ENCODE measurements around the gene MAPK13.
"Not testable (repeated sequence)": the region's sequence is repeated elsewhere in the genome, so short reads cannot be mapped to it uniquely, and the experiment has no call there.

MAPK13 gene

DNA sequence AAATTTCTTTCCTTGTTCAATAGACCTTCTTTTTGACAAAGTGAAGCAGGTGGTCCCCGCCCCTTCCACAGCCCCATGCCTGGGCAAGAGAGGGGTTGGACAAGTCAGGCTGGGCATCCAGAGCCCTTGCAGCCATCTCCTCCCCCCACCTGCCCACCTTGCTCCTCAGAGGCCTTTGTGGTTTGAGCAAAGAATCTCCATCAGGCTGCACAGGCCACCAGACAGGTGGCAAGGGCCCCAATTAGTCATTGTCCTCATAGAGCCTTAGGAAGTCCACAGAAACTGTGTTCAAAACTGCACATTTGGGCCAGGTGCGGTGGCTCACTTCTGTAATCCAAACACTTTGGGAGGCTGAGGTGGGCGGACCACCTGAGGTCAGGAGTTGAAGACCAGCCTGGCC is 1.5 kb upstream of the MAPK13 start:
- DNase-seq: no peak

DNA sequence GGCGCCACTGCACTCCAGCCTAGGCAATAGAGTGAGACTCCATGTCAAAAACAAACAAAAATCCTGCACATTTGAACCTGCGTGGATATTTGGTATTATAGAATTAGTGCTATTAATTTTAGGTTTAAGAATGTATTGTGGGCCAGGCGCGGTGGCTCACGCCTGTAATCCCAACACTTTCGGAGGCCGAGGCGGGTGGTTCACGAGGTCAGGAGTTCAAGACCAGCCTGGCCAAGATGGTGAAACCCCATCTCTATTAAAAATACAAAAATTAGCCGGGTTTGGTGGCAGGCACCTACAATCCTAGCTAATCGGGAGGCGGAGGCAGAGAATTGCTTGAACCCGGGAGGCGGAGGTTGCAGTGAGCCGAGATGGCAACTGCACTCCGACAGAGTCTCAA is 979 bp upstream of the MAPK13 start:
- not testable (repeated sequence) for DNase-seq

DNA sequence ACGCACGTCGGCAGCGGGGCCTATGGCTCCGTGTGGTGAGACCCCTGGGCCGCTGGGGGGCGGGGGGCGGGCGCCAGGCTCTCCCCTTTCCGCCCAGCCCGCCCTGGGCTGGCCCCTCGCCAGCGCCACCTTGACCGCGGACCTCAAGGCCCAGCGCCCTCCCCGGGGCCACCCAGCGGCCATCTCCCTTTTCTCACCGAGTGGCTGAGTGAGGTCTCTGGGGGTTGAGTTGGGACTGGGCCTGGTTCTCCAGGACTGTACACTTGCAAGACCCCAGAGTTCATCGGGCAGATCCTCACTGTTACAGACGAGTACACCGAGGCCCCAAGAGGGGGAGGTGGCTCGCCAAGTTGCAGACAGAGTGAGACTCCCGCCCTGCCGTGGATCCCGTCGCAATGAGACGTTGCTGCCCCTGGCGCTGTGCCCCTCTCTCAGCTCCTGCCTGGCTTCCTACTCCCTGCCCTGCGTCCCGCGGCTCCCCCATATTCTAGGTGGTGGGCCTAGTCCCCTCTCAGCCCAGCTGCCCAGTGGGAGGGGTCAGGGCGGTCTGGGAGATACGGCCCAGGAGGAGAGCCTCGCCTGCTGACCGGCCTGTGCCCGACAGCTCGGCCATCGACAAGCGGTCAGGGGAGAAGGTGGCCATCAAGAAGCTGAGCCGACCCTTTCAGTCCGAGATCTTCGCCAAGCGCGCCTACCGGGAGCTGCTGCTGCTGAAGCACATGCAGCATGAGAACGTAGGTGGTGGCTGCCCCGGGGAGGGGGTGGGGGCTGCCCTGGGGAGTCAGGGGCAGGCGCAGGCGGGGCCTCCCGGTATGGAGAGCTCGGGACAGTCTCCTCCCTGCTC is 576 bp downstream of the MAPK13 start:
- DNase-seq: peak; percentile 49 to 87

DNA sequence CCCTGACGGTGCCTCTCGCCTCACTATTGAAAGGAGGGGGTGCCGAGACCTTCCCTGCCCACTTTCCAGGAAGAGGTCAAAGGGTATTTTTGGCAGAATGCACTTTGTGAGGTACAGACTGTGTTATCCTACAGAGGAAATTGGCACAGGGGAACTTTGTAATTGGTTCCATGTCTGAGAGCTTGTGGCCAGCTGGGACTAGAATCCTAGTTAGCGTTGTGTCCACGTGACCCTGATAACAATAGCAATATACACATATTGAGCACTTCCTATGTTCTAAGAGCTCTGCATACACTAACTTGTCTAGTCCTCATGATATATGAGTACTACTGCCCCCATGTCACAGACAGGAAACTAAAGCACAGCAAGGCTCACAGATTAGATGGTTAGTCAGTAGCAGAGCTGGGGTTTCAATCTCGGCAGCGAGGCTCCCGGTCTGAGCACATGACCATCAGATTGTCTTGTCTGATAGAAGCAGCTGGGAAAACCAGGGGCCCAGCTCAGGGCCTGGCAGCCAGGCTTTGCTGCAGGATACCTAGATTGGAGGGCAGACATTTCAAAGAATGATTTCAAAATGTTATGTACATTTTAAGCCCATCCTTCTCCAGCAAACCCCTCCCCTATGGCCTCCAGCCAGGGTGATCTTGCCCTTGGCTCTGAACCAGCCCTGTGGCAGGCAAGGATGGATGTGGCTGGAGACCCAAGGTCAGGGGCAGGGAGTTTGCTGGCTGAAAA is 1.4 kb downstream of the MAPK13 start:
- DNase-seq: peak; percentile 49 to 59

DNA sequence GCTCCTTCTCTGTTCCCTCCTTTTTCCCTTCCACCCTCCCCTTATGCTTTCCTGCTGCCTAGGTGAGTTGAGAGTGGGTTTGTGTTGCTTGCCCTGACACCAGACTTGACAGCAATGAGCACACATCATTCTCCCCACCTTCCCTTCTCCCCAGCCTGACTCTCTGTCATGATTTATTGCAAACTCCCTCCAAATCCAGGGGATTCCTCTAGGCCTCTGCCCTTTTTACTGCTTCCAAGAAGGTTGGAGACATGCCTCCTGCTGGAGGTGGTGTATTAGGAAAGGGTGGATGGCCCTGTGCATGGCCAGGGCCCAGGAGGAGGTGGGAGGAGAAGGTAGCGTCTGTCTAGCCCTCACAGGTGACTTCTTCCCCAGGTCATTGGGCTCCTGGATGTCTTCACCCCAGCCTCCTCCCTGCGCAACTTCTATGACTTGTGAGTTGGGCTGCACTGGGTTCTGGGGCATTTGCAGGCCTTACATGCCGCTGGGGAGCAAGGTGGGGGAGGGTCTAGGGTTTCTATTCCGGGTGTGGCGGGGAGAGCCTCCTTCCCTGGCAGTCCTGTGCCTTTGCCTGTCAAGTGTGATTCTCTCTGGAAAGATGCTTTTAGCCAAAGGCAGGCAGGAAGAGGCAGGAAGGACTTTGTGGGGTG is 2.1 kb downstream of the MAPK13 start:
- no peak for DNase-seq

DNA sequence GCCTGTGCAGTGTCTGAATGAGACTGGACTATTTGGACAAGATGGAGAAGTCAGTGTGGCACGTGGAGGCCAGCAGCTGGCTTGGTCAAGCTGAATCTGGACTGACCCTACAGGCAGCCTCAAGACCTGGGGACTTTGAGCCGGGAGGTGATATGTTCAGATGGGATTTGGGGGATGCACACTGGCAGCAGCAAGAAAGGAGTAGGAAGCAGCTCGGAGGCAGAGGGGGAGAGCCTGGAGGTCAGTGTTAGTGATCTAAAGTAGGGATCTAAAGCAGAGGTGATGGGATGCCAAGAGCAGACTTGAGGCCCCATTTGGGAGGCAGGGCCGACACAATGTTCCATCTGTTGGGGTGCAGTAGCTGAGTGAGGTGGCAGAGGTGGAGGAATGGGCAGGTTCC is 2.8 kb downstream of the MAPK13 start:
- no peak for DNase-seq

DNA sequence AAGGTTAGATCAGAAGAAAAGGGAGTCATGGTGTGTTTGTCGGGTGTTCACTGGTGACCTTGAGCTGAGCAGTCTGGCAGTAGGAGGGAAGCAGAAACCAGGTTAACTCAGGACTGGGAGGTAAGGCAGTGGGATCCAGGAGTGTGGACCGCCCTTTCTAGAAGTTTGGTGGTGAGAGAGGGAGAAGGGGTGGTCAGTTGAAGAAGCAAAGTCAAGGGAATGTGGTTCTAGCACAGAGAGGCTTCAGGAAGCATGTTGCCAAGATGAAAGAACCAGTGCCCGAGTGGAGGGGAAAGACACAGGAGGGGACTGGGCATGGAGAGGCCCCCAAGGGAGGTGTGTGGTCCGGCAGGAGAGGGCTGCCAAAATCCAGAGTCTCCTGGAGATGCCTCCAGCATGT is 3.6 kb downstream of the MAPK13 start:
- no peak for DNase-seq

DNA sequence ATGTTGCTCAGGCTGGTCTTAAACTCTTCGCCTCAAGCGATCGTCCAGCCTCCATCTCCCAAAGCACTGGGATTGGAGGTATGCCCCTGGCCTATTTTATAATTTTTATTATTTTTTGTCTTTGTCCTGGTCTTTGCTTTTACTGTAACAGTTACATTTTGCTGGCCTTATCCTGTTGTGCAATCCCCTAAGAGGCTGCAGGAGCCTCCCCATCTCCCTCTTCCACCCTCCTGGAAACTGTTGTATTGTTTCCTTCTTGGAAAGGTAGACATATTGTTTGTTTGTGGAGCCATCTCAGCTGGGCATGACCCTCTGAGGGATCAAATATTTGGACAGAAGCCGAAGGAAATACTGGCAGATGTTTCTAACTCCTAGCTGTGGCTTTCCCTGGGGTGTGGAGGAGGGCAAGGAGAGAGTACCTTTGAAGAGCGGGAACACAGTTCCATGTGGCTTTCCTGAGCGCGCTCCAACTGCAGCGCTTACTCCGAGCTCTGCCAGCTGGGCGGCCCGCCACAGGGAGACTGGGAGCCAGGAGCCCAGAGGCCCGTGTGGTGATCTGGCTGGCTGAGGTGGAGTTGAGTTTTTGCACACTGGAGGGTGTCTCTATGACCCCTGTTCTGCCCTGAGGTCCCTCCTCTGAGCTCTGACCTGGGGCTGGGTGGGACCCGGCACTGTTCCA is 4.9 kb downstream of the MAPK13 start:
- no peak for DNase-seq

DNA sequence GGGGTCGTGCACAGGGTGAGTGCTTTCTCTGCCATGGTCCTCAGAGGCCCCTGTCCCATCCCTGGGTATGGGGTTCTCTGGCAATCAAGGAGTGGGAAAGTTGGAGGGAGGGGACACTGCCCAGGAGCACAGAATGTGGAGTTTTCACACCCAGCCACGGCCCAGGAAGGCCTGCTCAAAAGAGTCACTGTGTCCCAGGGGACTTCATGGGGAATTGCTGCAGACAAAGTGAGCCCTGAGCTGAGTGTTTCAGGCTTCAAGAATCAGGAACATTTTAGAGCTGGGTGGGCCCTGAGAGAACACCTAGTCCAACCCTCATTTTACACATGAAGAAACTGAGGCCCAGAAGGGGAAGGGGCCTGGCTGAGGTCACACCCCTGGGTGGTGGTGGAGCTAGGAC is 5.7 kb downstream of the MAPK13 start:
- DNase-seq: no peak

DNA sequence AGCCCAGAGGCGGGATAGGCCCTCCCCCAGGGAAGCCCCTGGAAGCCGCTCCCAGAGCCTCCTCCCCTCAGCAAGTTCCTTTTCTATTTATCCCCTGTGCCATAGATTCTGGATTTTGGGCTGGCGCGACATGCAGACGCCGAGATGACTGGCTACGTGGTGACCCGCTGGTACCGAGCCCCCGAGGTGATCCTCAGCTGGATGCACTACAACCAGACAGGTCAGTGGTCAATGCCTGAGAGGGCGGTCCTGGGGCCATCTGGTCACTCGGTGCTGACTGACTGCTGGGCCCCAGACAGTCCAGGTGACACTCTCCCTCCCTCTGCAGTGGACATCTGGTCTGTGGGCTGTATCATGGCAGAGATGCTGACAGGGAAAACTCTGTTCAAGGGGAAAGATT is 6.2 kb downstream of the MAPK13 start:
- DNase-seq: no peak

DNA sequence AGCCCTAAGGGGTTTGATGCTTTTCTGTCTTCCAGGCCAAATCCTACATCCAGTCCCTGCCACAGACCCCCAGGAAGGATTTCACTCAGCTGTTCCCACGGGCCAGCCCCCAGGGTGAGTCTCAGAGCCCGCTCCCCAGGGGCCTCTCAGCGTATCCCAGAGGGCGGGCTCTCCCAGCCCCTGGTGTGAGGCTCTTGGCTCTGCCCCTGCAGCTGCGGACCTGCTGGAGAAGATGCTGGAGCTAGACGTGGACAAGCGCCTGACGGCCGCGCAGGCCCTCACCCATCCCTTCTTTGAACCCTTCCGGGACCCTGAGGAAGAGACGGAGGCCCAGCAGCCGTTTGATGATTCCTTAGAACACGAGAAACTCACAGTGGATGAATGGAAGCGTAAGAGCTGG is 8.4 kb downstream of the MAPK13 start:
- no peak for DNase-seq

DNA sequence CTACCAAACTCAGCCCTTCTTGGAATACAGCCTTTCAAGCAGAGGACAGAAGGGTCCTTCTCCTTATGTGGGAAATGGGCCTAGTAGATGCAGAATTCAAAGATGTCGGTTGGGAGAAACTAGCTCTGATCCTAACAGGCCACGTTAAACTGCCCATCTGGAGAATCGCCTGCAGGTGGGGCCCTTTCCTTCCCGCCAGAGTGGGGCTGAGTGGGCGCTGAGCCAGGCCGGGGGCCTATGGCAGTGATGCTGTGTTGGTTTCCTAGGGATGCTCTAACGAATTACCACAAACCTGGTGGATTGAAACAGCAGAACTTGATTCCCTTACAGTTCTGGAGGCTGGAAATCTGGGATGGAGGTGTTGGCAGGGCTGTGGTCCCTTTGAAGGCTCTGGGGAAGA is 9.1 kb downstream of the MAPK13 start:
- peak in 1 of 2 experiments; percentile 35 for DNase-seq

DNA sequence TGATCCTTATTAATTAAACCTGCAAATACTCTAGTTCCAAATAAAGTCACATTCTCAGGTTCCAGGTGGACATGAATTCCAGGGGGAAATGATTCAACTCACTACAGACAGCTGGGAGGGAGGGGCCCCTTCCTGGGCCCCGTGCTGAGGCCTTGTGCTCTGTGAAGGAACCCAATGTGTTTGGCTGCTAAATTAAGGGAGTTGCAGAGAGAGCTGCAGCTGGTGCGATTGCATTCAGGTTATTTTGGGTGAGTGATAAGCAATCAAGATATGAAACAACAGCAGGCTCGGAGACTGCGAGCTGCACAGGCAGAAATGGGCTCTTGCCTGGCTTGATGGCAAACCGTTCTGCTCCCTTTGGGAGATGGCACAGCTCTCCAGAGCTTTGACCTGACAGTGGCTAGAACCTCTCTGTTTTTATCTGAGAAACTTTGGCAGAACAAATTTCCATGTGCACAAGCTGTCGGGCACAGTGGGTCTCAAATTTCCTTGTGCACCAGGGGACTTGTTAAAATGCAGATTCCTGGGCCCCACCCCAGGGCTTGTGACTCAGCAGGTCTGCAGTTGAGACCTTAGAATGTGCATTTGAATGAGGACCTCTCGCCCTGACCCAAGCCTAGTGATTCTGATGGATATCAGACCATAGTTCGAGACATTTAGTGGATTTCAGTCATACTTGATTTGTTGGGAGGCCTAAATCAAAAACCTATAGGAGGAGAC is 9.8 kb downstream of the MAPK13 start:
- DNase-seq: no peak

DNA sequence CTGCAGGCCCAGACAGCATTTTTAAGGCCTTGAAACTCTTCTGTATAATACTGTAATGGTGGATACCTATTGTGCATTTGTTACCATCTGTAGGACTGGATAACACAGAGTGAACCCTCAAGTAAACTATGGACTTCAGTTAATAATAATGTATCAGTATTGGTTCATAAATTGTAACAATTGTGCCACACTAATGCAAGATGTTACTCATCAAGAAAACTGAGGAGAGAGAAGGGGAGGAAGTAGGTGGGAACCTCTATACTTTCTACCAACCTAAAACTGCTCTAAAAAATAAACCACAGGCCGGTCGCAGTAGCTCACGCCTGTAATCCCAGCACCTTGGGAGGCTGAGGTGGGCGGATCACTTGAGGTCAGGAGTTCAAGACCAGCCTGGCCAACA is 10.8 kb downstream of the MAPK13 start:
- DNase-seq: no peak

DNA sequence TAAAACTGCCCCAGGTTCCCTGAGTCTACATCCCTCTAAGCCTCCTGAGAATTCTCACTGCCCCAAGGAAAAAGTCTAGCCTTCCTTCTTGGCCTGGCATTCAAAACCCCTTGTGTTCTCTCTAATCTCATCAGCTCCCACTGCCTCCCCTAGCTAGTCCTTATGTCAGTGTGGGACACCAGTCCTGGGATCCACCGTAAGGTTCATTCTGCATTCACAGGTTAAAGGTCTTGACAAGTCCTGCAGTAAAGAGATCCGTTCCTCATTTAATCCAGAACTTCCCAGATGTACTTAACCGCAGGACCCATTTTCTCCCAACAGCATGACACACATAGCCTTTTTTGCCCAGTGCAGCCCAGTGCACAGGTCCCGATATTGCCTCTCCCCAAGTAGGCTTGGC is 11.6 kb downstream of the MAPK13 start:
- DNase-seq: no peak

DNA sequence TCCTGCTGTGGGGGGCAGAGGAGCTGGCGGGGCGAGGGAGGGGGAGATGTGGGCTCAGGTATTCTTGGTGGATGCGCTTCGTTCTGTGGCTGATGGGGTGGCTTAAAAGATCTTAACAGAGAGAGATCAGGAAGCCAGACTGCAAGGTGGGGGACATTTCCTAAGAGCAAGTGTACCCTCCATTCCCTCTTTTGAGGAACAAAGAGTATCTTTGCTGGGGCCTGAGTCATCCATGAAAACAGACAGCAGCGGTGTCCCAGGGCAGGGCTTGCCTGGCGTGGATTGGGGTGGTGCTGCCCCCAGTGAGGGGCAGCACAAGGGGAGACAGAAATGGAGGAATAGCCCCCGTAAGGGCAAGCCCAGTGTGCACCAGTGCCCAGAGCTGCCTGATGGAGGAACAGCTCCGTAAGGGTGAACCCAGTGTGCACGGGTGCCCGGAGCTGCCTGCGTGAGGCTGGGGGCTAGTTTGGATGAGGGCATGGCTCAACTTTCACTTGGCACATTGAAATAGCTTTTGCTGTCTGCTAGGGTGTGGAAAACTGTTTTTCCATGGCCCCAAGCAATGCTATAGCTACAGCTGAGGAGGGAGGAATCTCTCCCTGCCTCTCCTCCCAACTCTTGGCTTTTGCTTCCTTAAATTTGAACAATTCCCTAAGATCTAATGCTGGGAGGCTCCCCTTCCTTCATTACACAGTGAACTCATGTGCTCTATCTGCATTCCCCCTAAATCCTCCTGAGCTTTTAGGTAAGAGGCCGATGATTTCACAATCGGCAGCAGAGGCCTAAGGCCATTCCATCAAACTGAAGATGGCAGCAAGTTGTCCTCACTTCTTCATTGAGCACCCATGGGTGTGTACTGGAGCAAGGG is 12.9 kb downstream of the MAPK13 start:
- no peak for DNase-seq

DNA sequence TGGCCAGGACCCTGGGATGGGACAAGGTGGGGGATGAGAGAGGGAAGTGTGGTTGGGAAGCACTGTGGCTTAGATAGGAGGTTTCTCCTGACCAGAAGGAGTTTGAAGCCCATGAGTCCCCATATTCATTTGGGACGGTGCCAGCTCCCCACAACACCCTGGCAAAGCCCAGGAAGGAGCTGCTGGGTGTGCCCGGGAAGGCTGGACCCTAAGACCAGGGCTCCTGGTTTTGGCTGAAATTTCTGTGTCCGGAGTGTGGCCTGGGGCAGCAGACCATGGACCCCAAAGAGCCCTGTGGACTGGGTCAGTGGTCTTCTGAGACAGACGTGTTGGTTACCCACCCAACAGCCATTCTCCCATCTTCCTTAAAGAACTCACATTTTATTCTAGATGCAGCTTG is 15.2 kb downstream of the MAPK13 start:
- DNase-seq: no peak

DNA sequence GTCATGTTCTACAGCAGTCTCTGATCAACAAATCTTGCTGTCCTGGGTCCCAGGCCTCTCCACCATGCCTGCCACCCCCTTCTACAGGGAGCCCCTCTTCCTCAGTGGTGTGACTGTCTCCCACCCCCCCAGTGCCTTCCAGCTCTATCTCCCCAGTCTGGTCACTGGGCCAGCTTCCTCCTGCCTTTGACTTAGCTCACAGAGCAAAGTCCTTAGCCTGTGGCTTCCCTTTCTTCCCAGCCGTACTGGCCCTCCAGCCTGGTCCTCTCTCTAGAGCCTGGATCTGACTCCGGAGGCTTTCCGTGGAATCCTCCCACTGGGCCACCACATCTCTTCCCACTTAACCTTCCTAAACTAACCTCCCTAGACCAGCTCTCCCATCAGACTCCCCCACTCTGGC is 17.0 kb downstream of the MAPK13 start:
- no peak for DNase-seq

DNA sequence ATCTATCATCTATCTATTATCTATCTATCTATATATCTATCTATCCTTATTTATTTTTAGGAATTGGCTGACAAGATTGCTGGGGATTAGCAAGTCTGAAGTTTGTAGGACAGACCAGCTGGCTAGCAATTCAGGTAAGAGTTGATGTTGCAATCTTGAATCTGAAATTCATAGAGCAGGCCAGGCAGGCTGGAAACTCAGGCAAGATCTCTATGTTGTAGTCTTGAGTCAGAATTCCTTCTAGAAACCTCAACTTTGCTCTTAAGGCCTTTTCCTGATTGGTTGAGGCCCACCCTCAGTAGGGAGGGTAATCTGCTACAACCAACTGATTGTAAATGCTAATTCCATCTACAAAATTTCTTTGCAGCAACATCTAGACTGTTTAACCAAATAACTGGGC is 19.2 kb downstream of the MAPK13 start:
- no peak for DNase-seq

DNA sequence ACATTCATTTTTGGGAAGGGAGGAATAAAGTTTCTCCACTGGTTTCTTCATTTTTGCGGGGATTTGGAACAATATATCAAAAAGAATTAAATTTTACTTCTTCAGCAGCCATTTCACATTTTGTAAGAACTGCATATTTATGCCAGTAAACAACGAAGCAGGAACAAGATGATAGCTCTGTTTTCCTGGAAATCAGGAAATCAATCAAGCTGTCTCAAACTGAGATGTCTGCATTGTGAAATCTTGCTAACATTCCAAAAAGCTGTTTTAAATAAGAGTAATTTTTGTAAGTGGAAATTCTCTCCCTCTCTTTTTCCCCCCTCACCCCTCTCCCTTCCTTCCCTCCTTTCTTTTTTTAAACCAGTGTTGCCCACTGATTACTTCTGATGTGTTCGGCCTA is 20.0 kb downstream of the MAPK13 start:
- no peak for DNase-seq

DNA sequence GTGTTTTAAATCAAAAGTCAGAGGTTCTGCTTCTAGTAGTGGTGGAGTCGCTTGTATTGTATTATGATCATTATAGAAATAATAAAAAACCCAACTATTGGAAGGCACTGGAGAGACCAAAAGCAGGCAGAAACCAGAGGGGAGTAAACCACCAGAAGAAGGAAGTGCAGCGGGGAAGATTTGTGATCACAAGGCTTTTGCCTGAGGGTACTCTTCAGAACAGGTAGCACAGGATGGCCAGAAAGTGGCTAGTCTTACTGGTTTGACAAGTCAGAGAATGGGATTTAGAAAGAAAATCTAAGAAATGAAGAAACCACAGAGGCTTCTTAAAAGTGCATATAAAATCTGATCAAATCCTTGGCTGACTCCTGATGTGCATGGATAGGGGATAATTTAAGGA is 24.0 kb downstream of the MAPK13 start:
- DNase-seq: no peak

DNA sequence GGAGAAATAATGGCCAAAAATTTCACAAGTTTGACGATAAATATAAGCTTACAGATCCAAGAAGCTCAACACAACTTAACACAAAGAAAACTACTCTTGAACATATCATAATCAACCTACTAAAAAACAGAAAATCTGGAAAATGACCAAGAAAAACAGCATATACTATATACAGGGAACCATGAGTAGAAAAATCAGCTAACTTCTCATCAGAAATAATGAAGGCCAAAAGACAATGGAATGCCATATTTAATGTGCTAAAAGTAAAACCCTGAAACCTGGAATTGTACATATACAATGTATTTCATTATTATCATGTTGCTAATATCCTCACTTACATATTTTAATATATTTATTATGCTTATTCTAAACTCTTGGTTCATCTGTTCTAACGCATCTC is 25.3 kb downstream of the MAPK13 start:
- no peak for DNase-seq
